NCI-H748 (cell line): Measurements from ENCODE around the gene CEP83.
"Not testable (repeated sequence)": the region's sequence is repeated elsewhere in the genome, so short reads cannot be mapped to it uniquely, and the experiment has no call there.

Experiments used
- DNase-seq: peaks from one replicate; lab custom pipeline; 2025; ENCODE audit not compliant: unreplicated experiment; lab: John Stamatoyannopoulos, UW

The CEP83 gene, protein sequence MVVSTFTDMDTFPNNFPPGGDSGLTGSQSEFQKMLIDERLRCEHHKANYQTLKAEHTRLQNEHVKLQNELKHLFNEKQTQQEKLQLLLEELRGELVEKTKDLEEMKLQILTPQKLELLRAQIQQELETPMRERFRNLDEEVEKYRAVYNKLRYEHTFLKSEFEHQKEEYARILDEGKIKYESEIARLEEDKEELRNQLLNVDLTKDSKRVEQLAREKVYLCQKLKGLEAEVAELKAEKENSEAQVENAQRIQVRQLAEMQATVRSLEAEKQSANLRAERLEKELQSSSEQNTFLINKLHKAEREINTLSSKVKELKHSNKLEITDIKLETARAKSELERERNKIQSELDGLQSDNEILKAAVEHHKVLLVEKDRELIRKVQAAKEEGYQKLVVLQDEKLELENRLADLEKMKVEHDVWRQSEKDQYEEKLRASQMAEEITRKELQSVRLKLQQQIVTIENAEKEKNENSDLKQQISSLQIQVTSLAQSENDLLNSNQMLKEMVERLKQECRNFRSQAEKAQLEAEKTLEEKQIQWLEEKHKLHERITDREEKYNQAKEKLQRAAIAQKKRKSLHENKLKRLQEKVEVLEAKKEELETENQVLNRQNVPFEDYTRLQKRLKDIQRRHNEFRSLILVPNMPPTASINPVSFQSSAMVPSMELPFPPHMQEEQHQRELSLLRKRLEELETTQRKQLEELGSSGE

DNA sequence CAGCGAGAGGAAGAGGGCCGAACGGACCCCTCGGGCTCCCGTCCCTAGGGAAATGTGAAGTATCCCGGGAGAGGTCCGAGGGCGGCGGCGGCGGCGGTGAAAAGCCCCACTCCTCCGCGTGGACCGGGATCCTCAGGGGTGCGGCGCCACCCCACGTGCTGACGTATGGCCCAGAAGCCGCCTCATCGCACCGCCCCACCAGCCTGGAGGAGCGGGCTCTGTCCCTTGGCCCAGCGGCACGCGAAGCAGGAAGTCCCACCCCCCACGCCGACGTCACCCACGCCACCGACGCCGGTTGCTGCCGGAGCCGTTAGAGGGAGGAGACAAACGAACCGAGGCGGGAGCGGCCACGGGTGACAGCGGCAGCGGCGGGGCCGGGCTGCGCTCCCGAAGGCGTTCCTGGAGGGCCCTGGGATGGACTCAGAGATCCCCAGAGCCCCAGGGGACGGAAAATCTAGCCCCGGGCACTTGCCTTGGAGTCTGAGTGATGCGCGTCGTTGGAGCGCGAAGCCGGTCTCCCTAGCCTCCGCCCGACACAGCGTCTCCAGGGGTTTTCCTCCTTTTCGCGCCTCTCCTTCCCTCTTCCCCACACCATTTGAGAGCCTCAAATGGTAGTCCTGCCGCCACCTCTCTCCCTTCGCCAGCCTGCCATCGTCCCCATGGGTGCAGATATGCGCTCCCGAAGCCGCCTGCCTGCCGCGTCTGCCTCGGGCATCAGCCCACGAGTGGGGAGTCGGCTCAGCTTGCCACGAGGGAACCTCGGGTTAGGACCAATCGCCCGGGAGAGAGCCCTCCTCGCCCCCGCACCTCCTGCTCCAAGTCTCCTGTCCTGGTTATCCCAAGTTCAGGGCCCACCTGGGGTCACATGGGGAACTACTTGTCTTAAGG is at the start of gene CEP83:
CEP83 (minus strand) TSS at position 140 of the 888 bp plus-strand sequence. CDS start 47,377 bp downstream, outside the sequence.
- DNase-seq, result peak; percentile 92

DNA sequence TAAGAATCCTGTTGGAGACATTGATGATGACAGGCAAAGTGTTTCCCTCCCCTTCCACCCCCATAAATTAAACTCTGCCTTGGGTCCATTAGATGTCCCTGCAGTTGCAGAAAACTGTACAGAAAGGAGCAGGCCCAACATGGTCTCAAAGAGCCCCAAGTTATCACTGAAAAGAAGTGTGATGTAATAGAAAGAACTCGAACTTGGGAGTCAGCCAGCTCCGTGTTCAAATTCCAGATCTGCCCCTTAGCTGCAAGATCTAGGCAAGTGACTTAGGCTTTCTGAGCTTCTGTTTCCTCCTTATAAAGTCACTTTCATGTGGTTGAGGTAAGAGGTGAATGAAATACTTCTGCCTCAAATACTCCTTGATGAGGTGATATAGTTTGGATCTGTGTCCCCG is 49.6 kb upstream of the CEP83 start:
- DNase-seq, result no peak

DNA sequence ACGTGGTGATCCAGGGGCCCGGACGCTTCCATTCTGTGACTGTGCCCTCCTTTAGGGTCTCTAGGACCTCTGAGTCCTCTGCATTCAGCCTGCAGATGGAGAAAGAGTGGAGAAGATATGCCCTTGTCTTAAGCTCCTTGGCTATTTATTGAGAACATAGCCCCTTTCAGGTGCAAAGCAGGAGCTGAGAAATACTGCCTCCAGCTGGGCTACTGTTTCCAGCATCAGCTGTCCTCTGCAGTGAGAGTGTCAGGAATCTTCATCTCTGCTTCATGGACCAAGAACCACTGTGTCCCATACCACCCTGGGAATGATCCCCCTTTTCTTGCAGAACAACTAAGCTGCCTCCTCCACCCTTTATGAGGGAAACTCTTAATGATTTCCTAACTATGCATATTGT is 47.8 kb upstream of the CEP83 start:
- no peak for DNase-seq

DNA sequence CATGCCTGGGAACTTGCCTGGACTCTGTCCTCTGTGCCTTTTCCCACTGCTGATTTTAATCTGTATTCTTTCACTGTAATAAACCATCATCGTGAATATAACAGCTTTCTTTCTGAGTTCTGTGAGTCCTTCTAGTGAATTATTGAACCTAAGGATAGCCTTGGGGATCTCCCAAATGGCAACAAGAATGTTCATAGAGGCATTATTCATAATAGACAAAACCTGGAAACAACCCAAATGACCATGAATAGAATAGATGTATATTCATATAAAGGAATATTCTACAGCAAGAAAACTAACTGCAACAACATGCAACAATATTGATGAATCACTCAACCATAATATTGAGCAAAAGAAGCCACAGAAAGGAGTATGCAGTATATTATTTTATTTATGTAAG is 44.7 kb upstream of the CEP83 start:
- no peak for DNase-seq

DNA sequence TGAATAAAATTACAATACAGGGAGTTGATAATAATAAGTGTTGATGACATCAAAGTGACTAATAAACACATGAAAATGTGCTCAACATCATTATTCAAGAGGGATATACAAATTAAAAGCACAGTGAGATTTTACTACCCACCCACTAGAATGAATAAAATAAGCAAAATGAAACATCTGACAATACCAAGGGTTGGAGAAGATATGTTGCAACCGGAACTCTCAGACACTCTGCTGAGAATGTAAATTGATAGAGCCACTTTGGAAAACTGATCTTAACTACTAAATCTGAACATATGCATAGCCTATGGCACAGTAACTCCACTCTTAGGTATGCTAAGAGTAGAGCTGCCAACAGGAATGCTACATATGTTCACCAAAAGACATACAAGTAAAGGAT is 44.0 kb upstream of the CEP83 start:
- no peak for DNase-seq

DNA sequence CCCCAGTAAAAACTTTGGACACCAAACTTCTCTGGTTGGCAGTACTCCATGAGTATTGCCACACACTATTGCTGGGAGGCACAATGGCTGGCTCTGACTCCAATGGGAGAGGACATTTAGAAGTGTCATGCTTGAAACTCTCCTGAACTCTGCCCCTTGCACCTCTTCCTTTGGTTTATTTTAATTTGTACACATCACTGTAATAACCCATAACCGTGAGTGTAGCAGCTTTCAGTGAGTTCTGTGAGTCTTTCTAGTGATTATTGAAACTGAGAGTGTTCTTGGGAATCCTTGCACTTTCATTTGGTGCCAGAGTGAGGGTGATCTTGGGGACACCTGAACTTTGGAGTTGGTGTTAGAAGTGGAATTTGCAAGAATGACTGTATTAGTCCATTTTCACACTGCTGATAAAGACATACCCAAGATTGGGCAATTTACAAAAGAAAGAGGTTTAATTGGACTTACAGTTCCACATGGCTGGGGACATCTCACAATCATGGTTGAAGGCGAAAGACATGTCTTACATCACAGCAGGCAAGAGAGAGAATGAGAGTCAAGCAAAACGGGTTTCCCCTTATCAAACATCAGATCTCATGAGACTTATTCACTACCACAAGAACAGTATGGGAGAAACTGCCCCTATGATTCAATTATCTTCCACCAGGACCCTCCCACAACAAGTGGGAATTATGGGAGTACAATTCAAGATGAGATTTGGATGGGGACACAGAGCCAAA is 41.3 kb upstream of the CEP83 start:
- no peak for DNase-seq

DNA sequence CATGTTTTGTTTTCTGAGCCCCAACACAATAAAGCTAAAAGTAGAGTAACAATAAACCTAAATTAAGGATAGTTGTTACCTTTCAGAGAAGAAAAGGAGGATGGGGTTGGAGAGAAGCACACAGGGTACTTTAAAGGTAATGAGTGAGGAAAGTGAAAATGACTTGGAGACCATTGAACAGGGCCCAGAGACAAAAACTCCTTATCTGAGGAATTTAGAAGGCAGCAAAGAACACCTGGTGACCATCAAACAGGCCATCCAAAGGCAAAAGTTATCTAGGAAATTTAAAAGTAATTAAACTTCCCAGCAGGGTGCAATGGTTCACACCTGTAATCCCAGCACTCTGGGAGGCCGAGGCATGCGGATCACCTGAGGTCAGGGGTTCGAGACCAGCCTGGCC is 39.0 kb upstream of the CEP83 start:
- DNase-seq, result no peak

DNA sequence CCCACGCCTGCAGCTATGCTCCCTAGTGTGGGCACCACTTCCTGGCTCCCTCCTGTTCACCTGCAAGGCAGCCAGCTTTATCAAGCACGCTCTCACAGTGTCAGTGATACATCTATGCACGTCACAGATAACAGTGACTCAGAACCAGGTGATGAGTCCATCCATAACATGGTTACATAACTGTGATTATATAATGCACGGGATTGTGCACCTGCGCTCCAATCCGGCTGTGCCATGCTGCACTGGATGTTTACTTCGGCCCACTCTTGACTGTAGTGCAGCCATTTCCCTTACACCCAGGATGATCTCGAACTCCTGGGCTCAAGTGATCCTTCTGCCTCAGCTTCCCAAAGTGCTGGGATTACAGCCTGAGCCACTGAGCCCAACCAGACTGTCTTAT is 38.4 kb upstream of the CEP83 start:
- peak; percentile 33 for DNase-seq

DNA sequence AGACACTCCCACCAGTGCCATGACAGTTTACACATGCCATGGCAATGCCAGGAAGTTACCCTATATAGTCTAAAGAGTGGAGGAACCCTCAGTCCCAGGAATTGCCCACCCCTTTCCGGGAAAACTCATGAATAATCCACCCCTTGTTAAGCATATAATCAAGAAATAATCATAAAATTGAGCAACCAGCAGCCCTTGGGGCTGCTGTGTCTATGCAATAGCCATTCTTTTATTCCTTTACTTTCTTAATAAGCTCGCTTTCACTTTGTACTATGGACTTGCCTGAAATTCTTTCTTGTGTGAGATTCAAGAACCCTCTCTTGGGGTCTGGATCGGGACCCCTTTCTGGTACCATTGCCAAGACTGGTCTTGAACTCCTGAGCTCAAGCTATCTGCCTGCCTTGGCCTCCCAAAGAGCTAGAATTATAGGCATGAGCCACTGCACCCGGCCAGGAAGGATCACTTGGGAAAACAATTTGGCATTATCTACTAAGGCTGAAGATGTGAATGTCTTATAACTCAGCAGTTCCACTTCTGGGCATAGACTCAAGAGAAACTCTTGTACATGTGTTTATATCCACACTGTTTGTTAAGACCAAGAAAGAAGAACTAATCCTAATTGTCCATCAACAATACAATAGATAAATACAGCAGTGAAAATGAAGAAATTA is 35.9 kb upstream of the CEP83 start:
- no peak for DNase-seq

DNA sequence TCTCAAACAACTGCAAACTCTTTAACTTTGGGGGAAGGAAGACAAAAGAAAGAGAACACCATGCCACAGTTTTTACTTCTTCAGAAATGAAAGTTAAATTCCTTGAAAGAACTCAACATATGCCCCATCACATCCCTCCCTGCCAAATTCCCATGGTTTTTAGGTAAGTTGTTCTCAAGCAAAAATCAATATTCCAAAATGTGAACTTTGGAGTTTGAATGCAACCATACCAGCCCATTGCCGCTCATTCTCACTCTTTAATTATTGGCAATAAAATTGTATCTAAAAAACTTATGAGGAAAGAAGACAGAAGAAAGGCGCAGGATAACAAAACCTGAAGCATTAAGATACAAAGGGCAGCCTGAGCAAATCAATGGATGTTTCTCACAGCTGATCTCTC is 31.8 kb upstream of the CEP83 start:
- no peak for DNase-seq

DNA sequence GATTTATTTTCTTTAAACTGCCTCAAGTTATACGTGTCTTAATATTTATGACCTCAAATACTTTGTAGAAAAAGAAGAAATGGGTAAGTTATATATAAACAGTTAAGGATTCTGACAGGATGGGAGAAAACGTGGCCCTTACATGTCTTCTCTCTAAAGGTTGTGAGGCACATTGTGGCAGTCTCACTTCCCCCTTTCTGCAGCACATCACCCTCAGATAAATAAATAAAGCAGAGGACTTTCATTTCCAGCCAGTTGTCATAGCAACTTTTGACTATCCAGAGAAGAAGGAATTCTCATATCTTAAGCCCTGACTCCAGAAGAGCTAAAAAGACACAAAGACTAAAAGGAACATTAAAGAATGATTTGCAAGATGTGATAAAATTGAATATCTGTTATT is 28.8 kb upstream of the CEP83 start:
- peak; percentile 10 for DNase-seq

DNA sequence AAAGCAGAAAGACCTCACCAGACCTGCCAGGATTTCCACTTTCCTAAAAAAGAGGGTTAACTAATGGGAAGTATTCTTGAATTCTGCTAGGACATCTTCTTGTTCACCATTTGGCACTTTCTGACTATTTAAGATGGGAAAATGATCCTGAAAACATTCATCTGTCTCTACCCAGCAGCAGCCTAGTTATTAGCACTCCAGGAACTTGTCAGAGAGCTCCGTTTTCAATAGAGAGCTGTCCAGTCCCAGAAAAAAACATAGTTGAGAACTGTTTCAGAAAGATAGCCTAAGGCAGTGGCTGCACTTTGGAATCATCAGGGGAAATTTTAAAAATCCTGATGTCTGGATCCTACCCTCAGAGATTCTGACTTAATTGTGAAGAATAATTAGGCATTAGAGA is 22.1 kb upstream of the CEP83 start:
- DNase-seq, result no peak

DNA sequence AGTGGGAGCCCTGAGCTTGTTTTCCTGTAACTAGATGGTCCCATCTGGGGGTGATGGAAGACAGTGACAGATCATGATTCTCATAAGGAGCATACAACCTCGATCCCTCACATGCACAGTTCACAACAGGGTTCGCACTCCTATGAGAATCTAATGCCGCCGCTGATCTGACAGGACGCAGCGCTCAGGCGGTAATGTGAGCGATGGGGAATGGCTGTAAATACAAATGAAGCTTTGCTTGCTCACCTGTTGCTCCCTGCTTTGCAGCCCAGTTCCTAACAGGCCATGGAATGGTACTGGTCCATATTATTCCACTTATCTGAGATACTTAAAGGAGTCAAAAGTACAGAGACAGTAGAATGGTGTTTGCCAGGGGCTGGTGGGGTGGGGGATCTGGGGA is 9.9 kb upstream of the CEP83 start:
- no peak for DNase-seq

DNA sequence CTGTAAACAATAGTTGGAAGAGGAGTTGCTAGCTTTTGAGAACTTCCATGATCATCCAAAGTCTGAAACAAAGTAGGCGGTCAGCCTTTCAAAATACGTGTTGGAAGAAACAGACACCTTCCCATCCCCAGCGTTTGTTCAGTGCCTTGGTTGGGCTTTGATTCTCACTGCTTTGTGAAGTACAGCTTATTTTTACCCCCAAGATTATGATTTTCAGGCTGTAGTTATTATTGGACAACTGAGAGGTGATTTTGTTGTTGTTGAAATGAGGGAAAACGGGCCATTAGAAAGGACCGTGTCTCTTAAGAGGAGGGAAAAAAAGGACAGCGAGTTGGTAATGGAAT is 921 bp upstream of the CEP83 start:
- DNase-seq, result no peak

DNA sequence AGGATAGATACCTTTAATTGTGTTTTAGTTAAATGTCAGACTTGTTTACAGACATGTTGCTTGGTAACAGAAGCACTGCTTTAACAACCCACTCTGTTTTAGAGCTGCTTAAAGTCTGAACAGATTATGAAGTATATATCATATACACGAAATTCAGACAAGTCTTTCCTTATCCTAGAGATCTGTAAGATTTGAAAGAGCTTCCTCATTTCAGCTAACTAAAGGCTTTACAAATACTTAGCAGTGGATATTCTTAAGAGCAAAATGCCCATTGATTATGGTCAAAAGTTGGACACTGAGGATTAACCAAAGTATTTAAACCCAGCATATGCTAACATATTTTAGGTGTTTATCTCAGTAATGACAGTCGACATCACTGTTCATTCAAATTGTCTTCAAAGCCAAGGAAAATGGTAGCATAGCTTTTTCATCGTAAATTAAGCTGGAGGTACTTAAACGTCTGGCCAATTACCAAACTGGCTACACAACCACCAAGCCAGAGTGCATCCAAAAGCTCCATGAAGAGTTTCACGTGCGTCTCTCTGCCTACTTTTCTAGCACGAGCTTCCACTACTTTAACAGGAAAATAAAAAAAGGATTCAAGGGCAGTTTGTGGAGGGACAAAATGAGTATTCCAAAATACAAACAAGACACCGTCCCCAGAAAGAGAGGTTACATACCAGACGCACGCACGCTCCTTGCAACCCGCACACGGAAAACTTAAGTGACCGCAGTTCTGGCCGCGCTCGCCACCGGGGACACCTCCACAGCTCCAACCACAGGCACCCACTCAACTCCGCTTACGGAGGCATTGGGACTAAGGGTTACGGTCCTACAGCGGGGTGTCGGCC is 565 bp downstream of the CEP83 start:
- peak; percentile 74 for DNase-seq

DNA sequence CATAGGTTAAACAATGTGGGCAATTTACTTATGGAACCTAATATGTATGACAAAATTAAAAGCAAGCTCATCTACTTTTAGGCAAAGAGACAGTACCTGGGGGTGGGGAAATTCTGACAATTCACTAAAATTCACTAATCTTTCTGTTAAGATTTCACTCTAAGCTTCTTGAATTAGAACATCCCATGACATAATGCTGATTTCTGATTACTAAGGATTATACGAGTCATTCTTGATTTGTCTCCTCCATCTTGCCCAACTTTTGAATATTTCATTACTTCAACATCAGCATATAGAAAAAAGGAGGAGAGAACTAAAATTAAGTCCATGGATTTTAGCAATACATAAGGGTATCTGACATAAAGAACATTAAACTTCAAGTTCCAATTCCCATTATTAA is 2.4 kb downstream of the CEP83 start:
- DNase-seq, result no peak

DNA sequence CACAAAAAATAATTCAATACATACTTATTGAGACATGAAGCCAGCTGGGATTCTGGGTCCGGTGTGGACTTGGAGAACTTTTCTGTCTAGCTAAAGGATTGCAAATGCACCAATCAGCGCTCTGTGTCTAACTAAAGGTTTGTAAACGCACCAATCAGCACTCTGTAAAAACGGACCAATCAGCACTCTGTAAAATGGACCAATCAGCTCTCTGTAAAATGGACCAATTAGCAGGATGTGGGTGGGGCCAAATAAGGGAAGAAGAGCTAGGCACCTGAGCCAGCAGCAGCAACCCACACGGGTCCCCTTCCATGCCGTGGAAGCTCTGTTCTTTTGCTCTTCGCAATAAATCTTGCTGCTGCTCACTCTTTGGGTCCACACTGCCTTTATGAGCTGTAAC is 5.3 kb downstream of the CEP83 start:
- not testable (repeated sequence) for DNase-seq

DNA sequence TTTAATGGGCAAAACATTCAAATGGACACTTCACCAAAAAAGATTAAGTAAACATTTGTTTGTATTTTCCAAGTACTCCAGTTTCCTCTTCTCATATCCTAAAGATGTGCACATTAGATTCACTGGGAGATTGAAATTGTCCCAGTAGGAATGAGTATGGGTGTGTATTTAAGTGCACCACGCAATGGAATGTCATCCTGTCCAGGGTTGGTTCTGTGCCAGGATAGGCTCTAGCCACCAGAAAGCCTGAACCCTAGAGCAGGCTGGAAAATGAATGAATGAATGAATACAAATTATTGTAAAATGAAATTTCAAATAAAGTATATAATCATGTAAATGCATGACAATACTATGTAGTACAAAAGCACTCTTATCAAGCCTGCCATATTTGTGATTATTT is 14.0 kb downstream of the CEP83 start:
- no peak for DNase-seq

DNA sequence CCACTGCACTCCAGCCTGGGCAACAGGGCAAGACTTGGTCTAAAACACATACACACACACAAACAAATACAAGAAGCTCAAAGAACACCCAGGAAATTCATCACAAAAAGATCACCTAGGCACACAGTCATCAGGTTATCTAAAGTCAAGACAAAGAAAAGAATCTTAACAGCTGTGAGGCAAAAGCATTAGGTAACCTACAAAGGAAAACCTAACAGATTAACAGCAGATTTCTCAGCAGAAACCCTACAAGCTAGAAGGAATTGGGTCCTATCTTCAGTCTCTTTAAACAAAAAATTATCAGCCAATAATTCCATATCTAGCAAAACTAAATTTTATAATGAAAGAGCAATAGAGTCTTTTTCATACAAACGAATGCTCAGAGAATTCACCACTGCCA is 22.4 kb downstream of the CEP83 start:
- no peak for DNase-seq

DNA sequence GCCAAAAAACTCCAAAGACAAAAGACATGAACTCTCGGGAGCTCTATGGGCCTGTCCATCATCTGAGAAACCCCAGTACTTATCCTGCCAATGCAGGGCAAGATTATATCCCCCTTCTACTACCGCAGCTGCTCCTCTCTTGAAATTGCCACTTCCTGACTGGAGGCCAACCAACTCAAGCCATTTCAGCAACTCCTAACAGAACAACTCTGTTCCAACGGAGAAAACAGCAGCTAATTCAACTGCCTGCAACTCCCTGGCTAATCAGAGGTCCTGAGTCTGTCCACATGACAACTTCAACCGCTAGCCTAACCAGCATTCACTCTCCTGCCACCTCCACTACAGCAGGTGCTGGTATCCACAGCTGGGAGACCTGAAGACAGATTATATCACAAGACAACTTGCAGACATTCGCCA is 24.1 kb downstream of the CEP83 start:
- DNase-seq, result no peak
